Measurements from ENCODE around the gene ATP8B4.

DNA sequence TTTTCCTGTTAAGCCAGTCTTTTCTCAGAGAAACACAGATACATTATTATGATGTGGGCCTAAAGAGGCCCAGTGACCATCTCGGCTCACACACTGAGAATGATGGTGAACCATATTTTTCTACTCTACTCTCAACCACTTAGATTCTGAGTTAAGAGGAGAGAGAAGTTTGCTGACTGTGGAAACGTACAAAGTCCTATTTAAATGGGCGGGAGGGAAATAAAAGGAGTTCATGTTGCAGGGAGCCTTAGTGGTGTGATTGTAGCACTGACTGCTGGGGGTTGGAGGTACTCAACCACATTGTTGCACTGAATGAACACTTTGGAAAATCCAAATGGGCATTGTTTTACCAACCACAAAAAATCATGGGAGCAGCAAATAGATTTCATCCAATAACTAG is 51.0 kb downstream of the ATP8B4 start:
- no peak for TF ChIP-seq POLR2A (IDR thresholded peaks at IDR 0.05)
- TF ChIP-seq, protein P1, sequence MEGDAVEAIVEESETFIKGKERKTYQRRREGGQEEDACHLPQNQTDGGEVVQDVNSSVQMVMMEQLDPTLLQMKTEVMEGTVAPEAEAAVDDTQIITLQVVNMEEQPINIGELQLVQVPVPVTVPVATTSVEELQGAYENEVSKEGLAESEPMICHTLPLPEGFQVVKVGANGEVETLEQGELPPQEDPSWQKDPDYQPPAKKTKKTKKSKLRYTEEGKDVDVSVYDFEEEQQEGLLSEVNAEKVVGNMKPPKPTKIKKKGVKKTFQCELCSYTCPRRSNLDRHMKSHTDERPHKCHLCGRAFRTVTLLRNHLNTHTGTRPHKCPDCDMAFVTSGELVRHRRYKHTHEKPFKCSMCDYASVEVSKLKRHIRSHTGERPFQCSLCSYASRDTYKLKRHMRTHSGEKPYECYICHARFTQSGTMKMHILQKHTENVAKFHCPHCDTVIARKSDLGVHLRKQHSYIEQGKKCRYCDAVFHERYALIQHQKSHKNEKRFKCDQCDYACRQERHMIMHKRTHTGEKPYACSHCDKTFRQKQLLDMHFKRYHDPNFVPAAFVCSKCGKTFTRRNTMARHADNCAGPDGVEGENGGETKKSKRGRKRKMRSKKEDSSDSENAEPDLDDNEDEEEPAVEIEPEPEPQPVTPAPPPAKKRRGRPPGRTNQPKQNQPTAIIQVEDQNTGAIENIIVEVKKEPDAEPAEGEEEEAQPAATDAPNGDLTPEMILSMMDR (IDR thresholded peaks at IDR 0.05), result no peak

Measured in right lobe of liver (tissue), 4 donors.